ENCODE data around the gene SH3BGRL2. TPM values are rescaled to one million over a fixed set of nuclear protein-coding genes. Genes with fewer than 3 reads are reported as not detected.

Gene SH3BGRL2
- total and polyA plus RNA-seq, 2 of the 8 experiments (the other 6 are each of a cell fraction or from before 2014, with no cell fraction given) = 6.0 to 20.3 TPM

DNA sequence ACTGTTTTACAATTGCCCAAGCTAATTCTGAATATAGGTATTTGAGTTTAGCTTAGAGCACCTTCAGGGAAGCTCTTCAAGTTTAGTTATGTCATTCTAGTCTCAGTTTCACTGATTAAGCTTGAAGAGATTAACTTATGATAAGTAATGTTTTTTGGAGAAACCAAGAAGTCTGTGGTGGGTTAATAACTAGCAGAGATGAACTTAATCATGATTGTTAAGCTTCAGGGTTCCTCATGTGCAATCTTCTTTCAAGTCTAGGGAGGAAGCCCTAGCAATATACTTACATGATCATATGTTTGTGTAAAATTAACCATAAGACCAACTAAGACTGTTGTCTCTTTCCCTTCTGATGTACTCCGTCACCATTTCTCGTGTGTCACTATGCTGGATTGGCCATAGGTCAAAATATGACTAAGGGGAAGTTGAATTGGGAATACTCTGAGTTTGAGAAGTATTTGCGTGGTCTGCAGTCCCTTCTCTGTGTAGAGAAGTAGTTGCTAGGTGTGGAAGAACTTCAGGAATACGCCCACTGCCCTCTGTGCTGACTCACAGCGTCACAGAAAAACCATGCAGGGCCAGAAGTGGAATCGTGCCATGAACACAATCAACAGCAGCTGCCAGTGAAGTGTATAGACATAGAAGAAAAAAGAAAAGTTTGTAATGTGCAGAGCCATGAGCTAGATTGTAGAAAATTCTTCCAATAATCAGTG lies 88.3 kb downstream of the SH3BGRL2 start (continued):
- TF ChIP-seq CTBP2 (IDR thresholded peaks at IDR 0.05; ENCODE audit: borderline replicate concordance, insufficient read depth, insufficient read length, low read length) = no peak
- TF ChIP-seq, protein P1, sequence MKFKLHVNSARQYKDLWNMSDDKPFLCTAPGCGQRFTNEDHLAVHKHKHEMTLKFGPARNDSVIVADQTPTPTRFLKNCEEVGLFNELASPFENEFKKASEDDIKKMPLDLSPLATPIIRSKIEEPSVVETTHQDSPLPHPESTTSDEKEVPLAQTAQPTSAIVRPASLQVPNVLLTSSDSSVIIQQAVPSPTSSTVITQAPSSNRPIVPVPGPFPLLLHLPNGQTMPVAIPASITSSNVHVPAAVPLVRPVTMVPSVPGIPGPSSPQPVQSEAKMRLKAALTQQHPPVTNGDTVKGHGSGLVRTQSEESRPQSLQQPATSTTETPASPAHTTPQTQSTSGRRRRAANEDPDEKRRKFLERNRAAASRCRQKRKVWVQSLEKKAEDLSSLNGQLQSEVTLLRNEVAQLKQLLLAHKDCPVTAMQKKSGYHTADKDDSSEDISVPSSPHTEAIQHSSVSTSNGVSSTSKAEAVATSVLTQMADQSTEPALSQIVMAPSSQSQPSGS (IDR thresholded peaks at IDR 0.05; ENCODE audit: low read length) = no peak
- no peak for TF ChIP-seq SP2 (IDR thresholded peaks at IDR 0.05; ENCODE audit: low read length)
- no peak for TF ChIP-seq SUZ12 (IDR thresholded peaks at IDR 0.05; ENCODE audit: low read length)
- TF ChIP-seq SRF (IDR thresholded peaks at IDR 0.05; ENCODE audit: low read depth, low read length) = no peak

Data from H1 (cell line).